GM10266 (cell line): ENCODE measurements around the gene ALDH4A1.

ENCODE experiments used
- DNase-seq: peaks from one replicate; pipeline ENCODE4 v3.0.0; 2012; ENCODE audit errors: extremely low spot score
- CTCF ChIP-seq: IDR thresholded peaks from 2 replicates; pipeline ENCODE4 v1.5.1; 2012; ENCODE audit warnings: mild to moderate bottlenecking, low read depth; ENCODE audit not compliant: control insufficient read depth, insufficient read depth; ENCODE audit errors: missing control alignments

ALDH4A1 gene

GRCh38 chr1:18880585-18880984 is 21.8 kb downstream of the ALDH4A1 start:
- DNase-seq = no peak

GRCh38 chr1:18879791-18880309 is 22.5 kb downstream of the ALDH4A1 start:
- no peak for DNase-seq
- TF ChIP-seq CTCF = no peak

More at GRCh38 chr1:18880585-18880984, 21.8 kb downstream of the ALDH4A1 start:
- no peak for TF ChIP-seq CTCF

GRCh38 chr1:18879215-18879790 is 23.1 kb downstream of the ALDH4A1 start:
- no peak for TF ChIP-seq CTCF
- no peak for DNase-seq

GRCh38 chr1:18878538-18879214 is 23.7 kb downstream of the ALDH4A1 start:
- no peak for TF ChIP-seq CTCF
- DNase-seq = no peak

- no peak for TF ChIP-seq CTCF
- DNase-seq = no peak
These were observed 25.1 kb downstream of the ALDH4A1 start for GRCh38 chr1:18877282-18877681.

GRCh38 chr1:18876210-18876609 is 26.1 kb downstream of the ALDH4A1 start:
- DNase-seq = no peak
- no peak for TF ChIP-seq CTCF

GRCh38 chr1:18875796-18876128 is 26.6 kb downstream of the ALDH4A1 start:
- no peak for TF ChIP-seq CTCF
- no peak for DNase-seq
